T-cell (primary cell): ENCODE data around the gene KIF16B. TPM values are rescaled to one million over a fixed set of nuclear protein-coding genes. Genes with fewer than 3 reads are reported as not detected.

Experiments
- ATAC-seq, 4 experiments: fragments of 200-7000 bp in 3 of 4; fragments of 150-1000 bp in 1 of 4; cut with Tn5 transposase; replicated peaks in 1 of 4; 1 replicate in 3 of 4; 2 replicates in 1 of 4; pipeline ENCODE4 v1.10.0; 2021; ENCODE audit warnings: moderate library complexity in 3 of 4, mild to moderate bottlenecking in 2 of 4, moderate number of reproducible peaks in 1 of 4
- CTCF ChIA-PET, 2 donors: fragments of 300-600 bp; sonication (Branson Sonifier 250); formaldehyde crosslinking; loops; one replicate each; lab custom pipeline; 2022; ENCODE audit warnings: antibody characterized with exemption in 2 of 2; lab: Charles Lee
- POLR2A ChIA-PET, 2 donors: fragments of 300-600 bp; sonication (Branson Sonifier 250); formaldehyde crosslinking; loops; one replicate each; lab custom pipeline; 2022; ENCODE audit warnings: antibody characterized with exemption in 2 of 2; lab: Charles Lee
- DNase-seq, 35 experiments: peaks; one replicate each; pipeline versions ENCODE4 v3.0.0 to v3.0.0-alpha.2; 2013 to 2023
- H3K27ac ChIP-seq: one replicate; pipeline ENCODE4 v1.5.1; 2013; ENCODE audit warnings: low read length
- H3K27me3 ChIP-seq, 2 experiments: replicated peaks in 1 of 2; 1 replicate in 1 of 2; 2 replicates in 1 of 2; pipeline versions ENCODE4 v1.6.1 to v1.7.0; 2013; ENCODE audit warnings: low read length in 1 of 2, mixed read lengths in 1 of 2; ENCODE audit not compliant: control insufficient read depth in 2 of 2, insufficient read depth in 2 of 2; ENCODE audit errors: extremely low read depth in 1 of 2
- H3K36me3 ChIP-seq, 2 donors: 1 replicate in 1 of 2; 2 replicates in 1 of 2; pipeline versions ENCODE4 v1.6.1 to v1.7.0; 2013; ENCODE audit warnings: low read length in 1 of 2; ENCODE audit not compliant: control insufficient read depth in 2 of 2, insufficient read depth in 1 of 2; ENCODE audit errors: extremely low read depth in 1 of 2
- H3K4me1 ChIP-seq, 2 experiments: 1 replicate in 1 of 2; 2 replicates in 1 of 2; pipeline versions ENCODE4 v1.6.1 to v1.7.0; 2013; ENCODE audit warnings: low read length in 2 of 2, mixed read lengths in 1 of 2; ENCODE audit not compliant: insufficient read depth in 2 of 2, control insufficient read depth in 1 of 2; ENCODE audit errors: extremely low read depth in 1 of 2
- H3K4me3 ChIP-seq, 2 donors: 1 replicate in 1 of 2; 2 replicates in 1 of 2; pipeline versions ENCODE4 v1.5.1 to v1.7.0; 2013; ENCODE audit warnings: mild to moderate bottlenecking in 2 of 2, low read length in 1 of 2, moderate library complexity in 1 of 2; ENCODE audit not compliant: control insufficient read depth in 1 of 2; ENCODE audit errors: extremely low read depth in 1 of 2
- H3K9me3 ChIP-seq: 2 replicates; pipeline ENCODE4 v1.7.0; 2013
- H3K27ac Mint-ChIP-seq, 2 donors: one replicate each; pipeline ENCODE4 v1.8.0; 2020 to 2021; ENCODE audit warnings: mild to moderate bottlenecking in 2 of 2, mixed read lengths in 2 of 2
- H3K27me3 Mint-ChIP-seq, 2 donors: one replicate each; pipeline ENCODE4 v1.8.0; 2021 to 2022; ENCODE audit warnings: mixed read lengths in 2 of 2
- H3K36me3 Mint-ChIP-seq: one replicate; pipeline ENCODE4 v1.8.0; 2021; ENCODE audit warnings: mixed read lengths
- H3K4me1 Mint-ChIP-seq, 3 donors: one replicate each; pipeline ENCODE4 v1.8.0; 2020 to 2022; ENCODE audit warnings: mixed read lengths in 3 of 3, mild to moderate bottlenecking in 1 of 3
- H3K4me3 Mint-ChIP-seq, 3 donors: one replicate each; pipeline ENCODE4 v1.8.0; 2020 to 2022; ENCODE audit warnings: mild to moderate bottlenecking in 3 of 3, mixed read lengths in 3 of 3, moderate library complexity in 3 of 3
- H3K9me3 Mint-ChIP-seq, 3 donors: one replicate each; pipeline ENCODE4 v1.8.0; 2020 to 2022; ENCODE audit warnings: mixed read lengths in 3 of 3
- WGBS: methylation state at CpG from one replicate; pipeline ENCODE4 v1.1.5; 2013; ENCODE audit warnings: missing lambda C conversion rate; ENCODE audit not compliant: insufficient coverage; 5-methylcytosine and 5-hydroxymethylcytosine counted together
- total RNA-seq, 35 experiments: library from RNA in 6 of 35; stranded (reverse) in 6 of 35; fragments of 120-200 nt in 1 of 35; gene quantifications; one replicate each; pipeline versions ENCODE4 v1.2.1 to v1.2.4 and lab custom pipeline; 2013 to 2026

KIF16B gene
- total RNA-seq, 5 donors from 2014 or later (not counting 1 experiment from before 2014, with no cell fraction given) = 6.8 to 10.2 (median 8.7) TPM

- Mint-ChIP-seq H3K4me1 (no peaks in the 10 kb centered on the region), H3K36me3 (peaks cover 71% of the 10 kb centered on the region), H3K27ac (no peak overlapping the region), H3K9me3 (peaks cover 0 to 9% (median 3%) of the 10 kb centered on the region in 3 donors), H3K4me3 (no peak overlapping the region), H3K27me3 (no peaks in the 10 kb centered on the region)
- Histone ChIP-seq H3K27ac (no peak overlapping the region), H3K9me3 (no peaks in the 10 kb centered on the region), H3K4me1 (no peaks in the 10 kb centered on the region), H3K4me3 (no peak overlapping the region), H3K27me3 (no peaks in the 10 kb centered on the region), H3K36me3 (peaks cover 0 to 23% of the 10 kb centered on the region in 2 donors)
- no CpG with 5 or more reads among the region's 1 CpG for WGBS
- ATAC-seq (no peak), DNase-seq (no peak)
- POLR2A ChIA-PET = no interaction called here
- CTCF ChIA-PET = interaction anchor here in 1 of 2 donors (0.9 kb wide), 1 partner anchor 33 kb away, joined by 3 read pairs; no protein-coding TSS in a partner anchor
These were observed 145.1 kb downstream of the KIF16B start for GRCh38 chr20:16428112-16428511.

GRCh38 chr20:16427571-16427970, 145.7 kb downstream of the KIF16B start:
- 89% methylated on average over 2 of the region's 2 CpGs for WGBS
- POLR2A ChIA-PET = no interaction called here
- Histone ChIP-seq H3K27ac (no peak overlapping the region), H3K4me1 (no peaks in the 10 kb centered on the region), H3K9me3 (no peaks in the 10 kb centered on the region), H3K4me3 (no peak overlapping the region), H3K27me3 (no peaks in the 10 kb centered on the region), H3K36me3 (peaks cover 0 to 23% of the 10 kb centered on the region in 2 donors)
- Mint-ChIP-seq H3K27ac (no peak overlapping the region), H3K9me3 (peaks cover 0 to 9% (median 3%) of the 10 kb centered on the region in 3 donors), H3K36me3 (peaks cover 74% of the 10 kb centered on the region), H3K27me3 (no peaks in the 10 kb centered on the region), H3K4me3 (no peak overlapping the region), H3K4me1 (no peaks in the 10 kb centered on the region)
- no peak for ATAC-seq
- DNase-seq = no peak
- CTCF ChIA-PET = interaction anchor here in 1 of 2 donors (0.9 kb wide), 1 partner anchor 32 kb away, joined by 3 read pairs; no protein-coding TSS in a partner anchor

- Histone ChIP-seq H3K27me3 (no peaks in the 10 kb centered on the region), H3K36me3 (peaks cover 0 to 23% of the 10 kb centered on the region in 2 donors), H3K9me3 (no peaks in the 10 kb centered on the region), H3K4me3 (no peak overlapping the region), H3K27ac (no peak overlapping the region), H3K4me1 (no peaks in the 10 kb centered on the region)
- H3K27ac Mint-ChIP-seq = no peak overlapping the region
- ChIA-PET CTCF (no interaction called here), POLR2A (no interaction called here)
- WGBS = no CpG with 5 or more reads among the region's 1 CpG
- no peaks in the 10 kb centered on the region for H3K27me3 Mint-ChIP-seq
- H3K9me3 Mint-ChIP-seq = peaks cover 0 to 3% (median 3%) of the 10 kb centered on the region in 3 donors
- H3K4me3 Mint-ChIP-seq = no peak overlapping the region
- H3K4me1 Mint-ChIP-seq = no peaks in the 10 kb centered on the region
- peaks cover 74% of the 10 kb centered on the region for H3K36me3 Mint-ChIP-seq
- no peak for DNase-seq
- no peak for ATAC-seq
These were observed 148.5 kb downstream of the KIF16B start for GRCh38 chr20:16424780-16425179.

DNA sequence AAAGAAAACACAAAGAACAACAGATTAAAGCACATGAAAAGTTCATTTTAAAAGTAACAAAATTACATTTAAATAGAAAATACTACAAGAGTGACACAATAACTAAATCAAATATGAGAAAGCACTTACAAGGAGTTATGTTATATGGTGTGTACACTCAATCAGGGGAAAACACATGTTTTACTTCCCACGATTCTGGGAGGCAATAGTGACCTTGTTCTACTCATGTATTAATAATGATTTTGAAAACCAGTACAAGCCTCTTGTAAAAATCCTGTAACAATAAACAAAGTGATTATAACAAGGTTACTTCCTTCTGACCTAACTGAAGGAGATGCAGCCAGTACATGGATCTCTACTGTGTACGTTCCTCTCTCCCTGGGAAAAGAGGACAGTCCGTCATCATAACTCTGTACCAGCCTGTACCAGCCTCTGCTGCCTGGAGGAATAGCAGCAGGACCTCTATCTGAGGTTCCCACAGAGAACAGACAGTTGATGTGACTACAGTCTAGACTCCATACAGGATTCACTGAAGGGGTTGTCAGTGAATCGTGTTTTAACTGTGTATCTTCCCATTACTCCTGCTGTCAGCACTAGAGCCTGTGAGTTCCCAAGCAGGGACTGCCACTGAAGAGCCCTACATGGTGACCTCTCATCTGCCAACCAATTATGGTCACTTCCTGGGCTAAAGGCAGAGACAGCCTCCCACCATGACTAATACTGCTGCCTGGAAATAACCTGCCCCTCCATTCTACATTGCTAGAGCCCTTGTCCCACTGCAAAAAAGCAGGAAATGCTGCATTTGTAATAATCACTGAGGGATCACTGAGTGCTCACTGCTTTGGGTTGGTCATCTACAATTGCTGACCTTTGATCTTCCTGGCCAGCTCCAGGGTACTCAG, 149.7 kb downstream of the KIF16B start:
- Histone ChIP-seq H3K27me3 (no peaks in the 10 kb centered on the region), H3K4me1 (no peaks in the 10 kb centered on the region), H3K27ac (no peak overlapping the region), H3K4me3 (no peak overlapping the region), H3K9me3 (no peaks in the 10 kb centered on the region), H3K36me3 (peaks cover 0 to 19% of the 10 kb centered on the region in 2 donors)
- no peaks in the 10 kb centered on the region for H3K4me1 Mint-ChIP-seq
- ATAC-seq (no peak), DNase-seq (no peak)
- POLR2A ChIA-PET = no interaction called here
- peaks cover 0 to 3% (median 3%) of the 10 kb centered on the region in 3 donors for H3K9me3 Mint-ChIP-seq
- H3K4me3 Mint-ChIP-seq = no peak overlapping the region
- peaks cover 75% of the 10 kb centered on the region for H3K36me3 Mint-ChIP-seq
- 89% methylated on average over 2 of the region's 4 CpGs for WGBS
- CTCF ChIA-PET = no interaction called here
- no peaks in the 10 kb centered on the region for H3K27me3 Mint-ChIP-seq
- H3K27ac Mint-ChIP-seq = no peak overlapping the region

DNA sequence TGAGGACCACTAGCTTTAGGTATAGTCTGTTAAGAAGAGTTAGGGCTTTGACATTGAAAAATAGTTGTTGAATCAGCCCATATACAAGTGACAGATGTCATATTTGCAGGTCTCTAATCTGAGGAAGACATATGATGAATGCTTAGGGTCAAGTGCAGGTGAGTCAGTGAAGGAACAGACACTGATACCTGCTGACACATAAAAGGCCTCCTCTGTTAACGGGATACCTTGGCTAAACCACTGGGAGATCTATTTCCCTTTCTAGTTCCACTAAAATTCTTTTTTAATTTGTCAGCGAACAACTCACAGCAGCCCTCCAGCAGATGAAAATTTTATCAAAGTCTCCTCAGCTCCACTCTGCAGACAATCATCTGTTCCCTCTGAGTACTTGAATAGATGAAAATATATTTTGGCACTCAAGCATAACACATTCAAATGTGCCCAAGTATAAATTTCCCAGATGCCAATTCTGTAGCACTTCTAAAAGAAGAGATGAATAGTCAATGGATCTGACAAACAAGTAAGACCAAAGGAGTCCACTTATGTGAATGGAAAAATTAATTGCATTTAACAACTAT, 154.0 kb downstream of the KIF16B start:
- no peak for DNase-seq
- ATAC-seq = no peak
- H3K4me1 ChIP-seq = no peaks in the 10 kb centered on the region
- ChIA-PET CTCF (no interaction called here), POLR2A (interaction anchor here (0.6 to 0.9 kb wide), 2 partner anchors 22 to 57 kb away, joined by 3 read pairs; no protein-coding TSS in a partner anchor)
- no peak overlapping the region for H3K27ac ChIP-seq
- no CpG with 5 or more reads among the region's 2 CpGs for WGBS
- no peak overlapping the region for H3K4me3 ChIP-seq
- H3K9me3 Mint-ChIP-seq = peaks cover 0 to 6% (median 3%) of the 10 kb centered on the region in 3 donors
- no peaks in the 10 kb centered on the region for H3K27me3 ChIP-seq
- H3K4me1 Mint-ChIP-seq = no peaks in the 10 kb centered on the region
- H3K9me3 ChIP-seq = no peaks in the 10 kb centered on the region
- H3K4me3 Mint-ChIP-seq = no peak overlapping the region
- H3K27me3 Mint-ChIP-seq = no peaks in the 10 kb centered on the region
- peaks cover 0 to 8% of the 10 kb centered on the region in 2 donors for H3K36me3 ChIP-seq
- no peak overlapping the region for H3K27ac Mint-ChIP-seq
- peaks cover 73% of the 10 kb centered on the region for H3K36me3 Mint-ChIP-seq

- H3K27me3 Mint-ChIP-seq = no peaks in the 10 kb centered on the region
- Histone ChIP-seq H3K27ac (no peak overlapping the region), H3K27me3 (no peaks in the 10 kb centered on the region), H3K4me1 (no peaks in the 10 kb centered on the region), H3K36me3 (peaks cover 0 to 4% of the 10 kb centered on the region in 2 donors), H3K4me3 (no peak overlapping the region), H3K9me3 (no peaks in the 10 kb centered on the region)
- WGBS = 100% methylated on average over 1 of the region's 1 CpG
- no peak for DNase-seq
- POLR2A ChIA-PET = interaction anchor here in 1 of 2 donors (0.6 kb wide), 1 partner anchor 57 kb away, joined by 3 read pairs; no protein-coding TSS in a partner anchor
- peaks cover 71% of the 10 kb centered on the region for H3K36me3 Mint-ChIP-seq
- H3K4me1 Mint-ChIP-seq = no peaks in the 10 kb centered on the region
- H3K4me3 Mint-ChIP-seq = no peak overlapping the region
- H3K27ac Mint-ChIP-seq = no peak overlapping the region
- H3K9me3 Mint-ChIP-seq = peaks cover 0 to 6% (median 0%) of the 10 kb centered on the region in 3 donors
- no peak for ATAC-seq
- CTCF ChIA-PET = no interaction called here
These were observed 154.6 kb downstream of the KIF16B start for GRCh38 chr20:16418616-16419015.
